Activated CD4-positive, alpha-beta T cell treated with anti-CD3 and anti-CD28 coated beads, Interleukin-2, Interleukin-4, amounts not matched to agents 100 ng/mL and 50 ng/mL, durations not matched to agents 16 hours and 8 hours (primary cell): ENCODE results near the gene MMS22L.

Experiments used
- DNase-seq: peaks from one replicate; pipeline ENCODE4 v3.0.0-alpha.2; 2020; ENCODE audit warnings: low spot score

Gene MMS22L

DNA sequence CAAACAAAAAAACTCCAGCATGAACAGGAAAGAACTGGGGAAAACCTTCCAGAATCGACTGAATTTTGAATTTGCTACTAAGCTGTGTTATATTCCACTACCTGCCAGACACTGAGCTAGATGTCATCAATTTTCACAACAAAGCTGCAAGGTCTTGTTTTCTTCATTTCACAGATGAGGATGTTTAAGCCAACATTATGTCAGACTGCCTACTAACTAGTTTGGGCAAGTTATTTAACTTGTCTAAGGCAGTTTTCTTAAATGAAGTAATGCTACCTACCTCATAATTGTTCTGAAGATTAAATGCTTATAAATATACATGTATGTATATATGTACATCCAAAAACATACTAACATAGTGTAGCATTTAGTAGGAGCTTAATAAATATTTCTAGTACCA lies 144.4 kb downstream of the MMS22L start:
- no peak for DNase-seq

DNA sequence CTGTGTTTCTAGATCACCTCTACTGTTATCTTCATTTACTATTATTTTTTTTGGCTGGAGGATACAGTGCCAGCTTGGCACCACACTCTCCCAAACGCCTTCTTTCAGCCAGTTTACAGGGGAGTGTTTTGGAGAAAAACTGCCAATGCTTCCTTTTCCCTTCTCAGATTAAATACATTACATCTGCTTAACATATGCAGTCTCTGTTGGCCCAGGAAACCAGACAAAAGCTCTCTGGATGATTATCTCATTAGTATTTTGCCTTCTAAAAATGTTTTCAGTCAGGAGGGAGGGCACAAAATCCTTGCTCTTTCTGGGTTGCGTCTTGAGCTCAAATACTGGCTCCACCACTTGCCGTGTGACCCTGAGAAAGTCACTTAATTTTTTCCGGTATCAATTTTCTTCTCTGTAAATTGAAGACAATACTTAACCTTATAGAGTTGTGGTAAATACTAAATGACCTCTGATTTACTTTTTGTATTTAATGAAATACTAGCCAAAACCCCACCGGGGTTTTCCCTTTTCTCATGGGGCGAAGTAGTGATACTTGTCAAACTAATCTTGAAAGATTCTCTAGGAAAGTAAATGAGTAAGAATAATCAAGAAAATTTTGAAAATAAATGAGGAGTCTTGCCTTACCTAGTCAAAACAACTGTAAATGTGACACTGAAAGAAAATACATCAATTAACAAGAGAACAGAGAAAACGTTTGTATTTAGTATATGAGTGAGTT lies 146.2 kb downstream of the MMS22L start:
- no peak for DNase-seq

DNA sequence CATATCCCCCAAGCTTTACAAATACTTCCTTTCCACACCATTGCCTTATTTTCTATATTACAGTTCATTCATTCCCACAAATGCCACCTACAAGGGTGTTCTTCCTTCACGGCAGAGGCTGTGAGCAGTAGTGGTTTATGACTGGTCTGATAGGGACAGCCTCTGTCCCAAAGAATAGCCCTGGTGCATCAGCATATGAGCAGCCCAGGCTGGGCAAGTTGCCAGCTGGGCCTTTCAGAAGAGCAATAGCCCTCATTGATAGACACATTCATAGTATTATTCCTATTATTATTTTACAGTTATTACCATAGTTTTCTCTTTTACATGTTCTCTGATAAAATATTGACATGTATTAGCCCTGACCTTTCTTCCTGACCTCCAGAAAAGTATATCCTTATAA lies 149.9 kb downstream of the MMS22L start:
- no peak for DNase-seq

DNA sequence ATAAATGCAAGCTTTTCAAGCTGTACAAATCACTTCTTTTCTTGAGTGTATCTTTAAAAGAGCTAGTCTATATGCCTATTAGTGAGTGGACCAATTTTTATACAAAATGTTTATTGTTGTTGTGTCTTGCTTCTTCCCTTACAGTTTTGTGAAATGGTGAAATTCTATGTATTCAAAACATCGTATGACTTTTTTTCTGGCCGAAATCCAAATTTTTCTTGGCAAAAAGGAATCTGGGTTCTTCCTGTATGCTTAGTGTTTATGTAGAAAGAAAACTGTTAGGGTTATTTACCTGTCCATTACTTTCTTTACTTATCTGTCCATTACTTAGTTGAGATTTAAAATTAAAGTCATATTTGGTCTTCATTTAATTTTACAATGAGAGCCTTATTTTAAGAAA lies 153.9 kb downstream of the MMS22L start:
- no peak for DNase-seq

DNA sequence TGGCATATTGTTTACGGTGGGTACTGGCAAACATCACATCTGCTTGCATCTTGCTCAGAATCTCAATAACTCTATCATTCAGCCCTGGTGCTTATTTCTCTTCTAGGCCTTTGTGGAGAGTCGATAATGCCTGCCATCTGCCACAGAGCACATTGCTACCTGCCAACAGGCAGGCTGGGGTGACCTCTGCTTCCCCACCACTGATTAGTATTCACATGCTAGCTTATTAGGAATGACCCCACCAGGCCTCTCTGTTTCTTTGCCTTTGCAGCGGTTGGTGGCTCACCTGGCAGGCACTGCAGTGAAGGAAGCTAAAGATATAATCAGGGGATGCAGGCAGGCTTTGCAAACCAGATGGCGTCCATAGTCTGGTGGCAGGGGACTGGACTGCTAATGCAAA lies 154.5 kb downstream of the MMS22L start:
- no peak for DNase-seq

DNA sequence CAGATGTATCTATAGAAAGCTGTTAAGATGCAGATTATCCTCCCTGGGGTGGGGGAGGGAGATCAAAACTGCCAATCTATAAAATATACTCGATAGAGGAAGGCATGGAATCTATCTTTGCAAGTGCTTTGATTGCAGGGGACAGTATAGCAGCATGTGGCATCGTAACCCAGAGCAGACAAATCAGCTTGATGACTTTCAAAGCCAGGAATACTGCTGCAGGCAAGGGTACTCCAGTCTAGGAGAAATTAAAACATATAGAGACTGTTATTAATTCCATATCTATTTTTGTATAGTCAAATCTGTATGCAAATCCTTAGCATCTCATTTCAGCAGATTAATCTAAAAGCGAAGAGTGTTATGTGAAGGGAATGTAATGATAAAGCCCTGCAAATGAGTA lies 159.4 kb downstream of the MMS22L start:
- no peak for DNase-seq

DNA sequence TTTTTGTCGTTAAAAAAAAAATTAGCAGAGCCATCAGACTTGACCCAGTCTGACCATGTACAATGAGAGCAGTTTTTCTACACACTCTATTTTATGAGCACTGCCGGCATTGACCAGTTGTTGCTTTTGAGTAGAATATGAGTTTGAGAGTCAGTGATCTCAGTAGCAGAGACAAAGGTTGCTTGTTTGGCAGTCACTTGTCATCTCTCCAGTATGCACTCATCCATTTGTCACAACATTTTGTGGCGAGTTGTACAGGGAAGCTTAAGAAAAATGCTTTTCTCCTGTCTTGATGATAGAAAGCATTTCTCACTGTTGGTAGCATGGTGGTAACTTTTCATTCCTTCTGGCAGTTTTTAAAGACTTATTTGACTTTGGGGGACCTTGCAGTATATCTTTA lies 159.9 kb downstream of the MMS22L start:
- no peak for DNase-seq

DNA sequence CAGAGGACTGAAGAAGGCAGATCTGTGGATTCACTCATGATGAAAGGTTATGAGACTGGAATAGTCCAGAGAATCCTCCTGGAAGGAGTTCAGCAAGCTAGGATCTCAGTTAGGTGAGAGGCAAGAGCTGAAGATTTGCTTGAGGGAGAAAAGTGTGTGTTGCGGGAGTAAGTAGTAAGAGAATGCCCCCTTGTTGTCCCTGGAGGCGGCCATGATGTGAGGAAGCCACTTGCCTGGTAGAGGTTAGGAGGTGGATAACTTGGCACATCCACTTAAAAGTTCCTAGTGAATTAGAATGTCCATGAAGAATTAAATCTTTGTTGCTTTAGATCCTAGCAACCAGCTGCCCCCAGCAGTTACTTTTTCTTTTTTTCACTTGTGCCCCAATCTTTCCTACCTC lies 162.5 kb downstream of the MMS22L start:
- no peak for DNase-seq

DNA sequence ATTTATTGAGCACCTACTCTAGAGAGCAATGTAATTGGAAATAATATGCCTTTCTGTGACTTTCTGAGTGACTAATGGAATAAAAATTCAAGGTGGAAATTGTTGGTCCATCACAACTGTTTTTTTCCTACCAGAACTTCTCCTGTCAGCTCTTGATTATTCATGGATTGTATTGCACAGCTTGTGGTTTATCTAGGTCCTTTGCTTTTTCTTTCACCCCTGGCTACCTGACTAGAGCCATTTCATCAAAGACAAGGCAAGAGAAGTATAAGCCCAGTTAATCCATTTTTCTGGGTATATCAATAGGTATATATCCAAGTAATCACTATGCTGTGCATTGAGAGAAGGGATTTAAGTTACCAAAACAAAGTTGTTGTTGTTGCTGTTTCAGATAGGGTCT lies 168.4 kb downstream of the MMS22L start:
- no peak for DNase-seq

DNA sequence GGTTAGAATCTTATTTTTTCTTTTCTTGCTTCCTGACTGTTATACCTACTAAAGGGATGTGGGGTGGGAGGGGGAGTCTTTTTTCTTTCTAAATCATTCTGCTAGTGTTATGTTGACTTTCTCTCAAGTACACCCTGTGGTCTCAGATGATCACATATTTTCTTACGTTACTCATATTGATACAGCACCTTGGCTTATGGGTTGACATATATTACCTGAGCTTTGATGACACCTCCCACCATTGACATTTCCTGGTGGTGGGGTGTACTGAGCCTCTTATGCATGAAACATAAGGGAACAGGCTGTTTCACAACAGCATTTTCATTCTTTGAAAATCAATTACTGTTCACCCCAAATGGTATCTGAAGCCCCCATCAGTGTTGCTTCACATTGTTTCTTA lies 169.8 kb downstream of the MMS22L start:
- DNase-seq: peak; percentile 51

DNA sequence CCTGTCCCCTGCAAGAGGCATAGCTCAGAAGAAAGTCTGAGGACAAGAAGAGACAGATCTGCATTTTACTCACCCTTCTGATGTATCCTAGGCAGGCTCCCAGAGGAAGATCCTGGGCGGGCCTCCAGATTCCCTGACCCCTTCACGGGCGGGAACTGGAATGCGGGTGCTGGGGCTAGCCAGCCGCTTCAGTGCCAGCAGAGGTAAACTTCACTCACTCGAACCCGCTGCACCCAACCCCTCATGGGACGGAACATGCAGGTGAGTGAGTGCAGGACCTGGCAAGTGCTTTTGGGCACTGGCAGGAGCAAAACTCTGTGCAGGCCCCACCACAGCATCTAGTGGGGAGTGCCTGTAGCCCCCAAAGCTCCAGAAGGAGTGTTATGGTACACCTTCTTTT lies 171.8 kb downstream of the MMS22L start:
- no peak for DNase-seq

DNA sequence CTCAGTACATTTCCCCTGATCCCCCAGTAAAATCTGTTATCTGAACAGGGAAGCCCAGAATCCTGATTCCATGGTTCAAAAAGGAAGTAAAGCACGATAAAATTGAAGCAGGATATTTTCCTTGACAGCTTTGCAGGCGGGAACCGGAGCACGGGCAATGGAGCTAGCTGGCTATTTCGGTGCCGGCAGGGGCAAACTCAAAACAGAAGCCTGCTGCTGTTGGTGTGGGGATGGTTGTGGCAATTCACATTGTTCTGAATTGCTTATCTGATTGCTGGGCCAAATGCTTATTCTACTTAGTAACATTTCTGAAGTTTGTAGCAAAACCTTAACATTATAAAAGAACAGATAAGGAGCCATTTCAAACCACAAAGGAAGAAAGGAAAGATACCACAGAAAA lies 172.4 kb downstream of the MMS22L start:
- DNase-seq: no peak

DNA sequence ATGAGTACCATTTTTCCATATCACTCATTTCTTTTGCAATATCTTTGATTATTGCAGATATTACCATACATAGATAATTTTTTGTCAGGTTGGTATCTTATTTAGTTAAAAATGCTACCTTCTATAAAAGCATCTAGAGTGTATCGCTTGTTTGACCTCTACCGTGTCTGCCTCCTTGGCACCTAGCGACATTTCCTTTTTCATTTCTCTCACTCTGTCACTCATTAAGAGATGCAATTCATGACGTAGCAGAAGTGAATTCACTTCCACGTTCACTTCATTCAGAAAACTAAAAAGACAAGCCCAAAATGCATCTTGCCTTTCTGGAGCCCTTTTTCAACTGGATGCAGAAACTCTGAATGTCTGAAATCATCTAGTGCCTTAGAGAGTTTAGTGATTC lies 172.9 kb downstream of the MMS22L start:
- DNase-seq: no peak

DNA sequence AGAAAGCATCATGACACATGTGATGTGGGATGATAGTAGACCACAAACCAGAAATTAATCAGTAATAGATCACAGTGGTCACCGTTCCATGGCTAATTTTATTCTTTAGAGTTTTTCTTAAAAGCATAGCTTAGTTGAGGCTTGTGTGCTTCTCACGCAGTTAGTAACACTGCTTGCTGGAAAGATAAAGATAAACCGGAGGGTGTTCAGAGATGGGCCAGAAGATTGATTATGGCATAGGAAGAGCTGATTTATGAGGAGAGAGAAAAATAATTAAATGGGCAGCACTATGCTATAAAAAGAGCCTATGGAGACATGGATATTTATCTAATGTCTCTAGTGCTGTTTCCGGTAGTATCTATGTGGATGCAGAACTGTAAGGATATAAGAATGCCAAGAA lies 173.6 kb downstream of the MMS22L start:
- DNase-seq: no peak

DNA sequence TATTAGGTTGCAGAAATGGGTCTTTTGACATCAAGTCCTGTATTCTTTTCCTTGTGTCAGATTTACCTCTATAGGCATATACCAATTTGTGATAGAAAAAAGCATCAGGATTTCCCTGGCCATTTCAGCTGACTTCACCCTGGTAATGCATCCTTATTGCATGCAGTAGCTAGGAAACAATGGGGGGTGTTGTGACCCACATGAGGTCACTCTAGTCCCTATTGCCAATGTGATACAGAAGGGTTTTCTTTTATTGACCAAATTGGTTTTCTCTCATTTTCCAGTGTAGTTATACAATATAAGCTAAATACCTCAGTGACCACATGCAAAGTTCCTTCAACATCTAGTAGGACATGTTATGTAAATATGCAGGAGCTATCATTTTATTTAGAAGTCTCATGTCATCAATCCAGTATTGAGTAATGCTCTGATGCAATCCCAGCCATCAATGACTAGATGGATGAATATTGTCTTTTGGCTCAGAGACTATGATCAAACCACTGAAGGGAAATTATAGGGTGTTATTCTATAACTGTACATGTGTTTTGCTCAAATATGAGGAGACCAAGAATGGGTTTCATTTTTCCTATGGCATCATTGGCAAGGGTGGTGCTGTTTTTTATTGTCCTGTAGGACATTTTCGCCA lies 180.7 kb downstream of the MMS22L start:
- DNase-seq: no peak

DNA sequence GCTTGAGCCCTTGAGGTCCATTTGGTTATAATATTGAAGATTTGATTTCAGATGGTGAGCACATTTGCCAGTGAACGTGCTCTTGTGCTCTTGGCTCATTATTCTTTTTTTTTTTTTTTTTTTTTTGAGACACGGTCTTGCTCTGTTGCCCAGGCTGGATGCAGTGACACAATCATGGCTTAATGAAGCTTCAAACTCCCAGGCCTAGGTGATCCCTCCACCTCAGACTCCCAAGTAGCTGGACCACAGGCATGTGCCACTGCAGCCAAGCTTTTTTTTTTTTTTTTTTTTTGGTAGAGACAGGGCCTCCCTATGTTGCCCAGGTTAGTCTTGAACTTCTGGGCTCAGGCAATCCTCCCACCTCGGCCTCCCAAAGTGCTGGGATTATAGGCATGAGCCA lies 182.3 kb downstream of the MMS22L start:
- no peak for DNase-seq

DNA sequence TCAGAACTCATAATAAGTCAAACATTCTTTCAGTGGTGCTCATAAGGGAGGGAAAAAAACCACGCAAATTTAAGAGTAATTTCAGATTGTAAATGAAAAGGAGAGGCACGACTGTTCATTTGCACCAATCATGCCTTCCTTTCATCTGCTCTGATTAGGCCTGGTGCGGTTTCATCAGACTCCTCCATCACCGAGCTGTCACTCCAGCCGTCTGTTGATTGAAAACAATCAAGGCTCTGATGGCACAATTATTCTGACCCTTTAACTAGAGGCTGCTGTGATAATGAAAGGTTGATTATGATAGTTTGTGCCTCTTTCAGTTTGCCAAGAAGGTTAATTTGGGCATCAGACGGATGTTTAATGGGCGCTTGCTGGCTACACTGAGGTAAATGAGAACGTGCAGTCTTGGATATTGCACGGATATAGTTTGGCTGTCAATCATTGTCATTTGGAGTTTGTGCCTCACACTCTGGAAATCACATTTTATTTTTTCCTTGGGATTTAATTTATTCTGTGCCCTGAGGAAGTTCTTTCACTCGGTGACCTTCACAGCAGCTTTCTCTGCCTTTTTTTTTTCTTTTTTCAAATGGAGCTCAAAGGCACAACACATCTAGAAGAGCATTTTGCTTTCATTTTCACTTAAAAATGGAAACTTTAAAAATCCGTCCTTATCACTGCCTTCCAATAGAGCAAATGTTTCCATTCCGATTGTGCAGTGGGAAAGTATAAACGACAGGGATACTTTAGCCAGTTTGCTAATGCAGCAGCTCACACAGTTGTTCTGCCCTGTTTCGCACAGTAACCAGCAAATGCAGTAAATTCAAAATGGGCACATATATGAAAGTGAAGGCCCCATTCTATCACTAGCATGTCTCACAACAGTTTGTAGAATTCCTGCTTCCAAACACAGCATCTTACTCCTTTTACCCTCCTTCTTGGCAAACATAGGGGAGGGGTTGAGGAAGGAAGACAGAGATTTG lies 185.7 kb downstream of the MMS22L start:
- DNase-seq: no peak

DNA sequence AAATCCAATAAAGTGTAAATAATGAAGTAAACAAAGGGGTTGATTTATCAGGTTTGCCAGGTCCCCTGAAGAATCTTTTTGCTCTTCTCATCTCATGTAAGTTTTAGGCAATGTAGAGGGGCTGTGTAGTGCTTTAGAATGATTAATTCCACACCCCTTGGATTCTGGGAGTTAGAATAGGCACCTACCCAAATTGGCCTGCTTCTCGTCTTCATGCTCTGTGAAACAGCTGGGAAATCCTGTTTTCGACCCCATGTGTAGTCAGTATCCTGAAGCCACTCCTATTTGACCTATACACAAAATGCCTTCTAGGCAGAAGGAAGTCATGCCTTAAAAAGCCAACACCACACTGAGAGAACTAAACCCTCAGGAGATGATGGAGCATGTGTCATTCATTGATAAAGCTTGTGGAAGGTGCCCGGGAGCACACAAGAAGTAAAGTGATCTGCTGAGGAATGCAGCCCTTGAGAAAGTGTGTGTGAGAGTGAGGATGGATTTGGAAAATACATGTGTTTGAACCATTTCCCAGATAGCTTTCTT lies 187.6 kb downstream of the MMS22L start:
- no peak for DNase-seq

DNA sequence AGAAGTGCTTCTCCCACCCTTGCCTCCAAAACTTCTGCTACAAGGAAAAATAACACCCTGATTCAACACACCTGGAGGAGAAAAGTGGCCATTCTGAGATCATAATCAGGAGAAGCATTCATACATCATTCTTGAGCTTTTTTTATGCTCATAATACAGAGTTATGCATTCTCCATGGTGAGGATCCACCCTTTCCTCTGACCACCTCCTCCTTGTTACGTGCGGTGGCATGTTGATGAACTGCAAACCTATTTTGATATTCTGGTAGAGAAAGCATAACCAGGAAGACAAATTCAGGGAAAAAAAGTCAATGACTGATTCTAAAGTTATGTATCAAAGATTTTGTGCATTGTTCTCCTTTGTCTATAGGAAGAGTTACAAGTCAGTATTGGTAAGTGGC lies 188.6 kb downstream of the MMS22L start:
- no peak for DNase-seq

DNA sequence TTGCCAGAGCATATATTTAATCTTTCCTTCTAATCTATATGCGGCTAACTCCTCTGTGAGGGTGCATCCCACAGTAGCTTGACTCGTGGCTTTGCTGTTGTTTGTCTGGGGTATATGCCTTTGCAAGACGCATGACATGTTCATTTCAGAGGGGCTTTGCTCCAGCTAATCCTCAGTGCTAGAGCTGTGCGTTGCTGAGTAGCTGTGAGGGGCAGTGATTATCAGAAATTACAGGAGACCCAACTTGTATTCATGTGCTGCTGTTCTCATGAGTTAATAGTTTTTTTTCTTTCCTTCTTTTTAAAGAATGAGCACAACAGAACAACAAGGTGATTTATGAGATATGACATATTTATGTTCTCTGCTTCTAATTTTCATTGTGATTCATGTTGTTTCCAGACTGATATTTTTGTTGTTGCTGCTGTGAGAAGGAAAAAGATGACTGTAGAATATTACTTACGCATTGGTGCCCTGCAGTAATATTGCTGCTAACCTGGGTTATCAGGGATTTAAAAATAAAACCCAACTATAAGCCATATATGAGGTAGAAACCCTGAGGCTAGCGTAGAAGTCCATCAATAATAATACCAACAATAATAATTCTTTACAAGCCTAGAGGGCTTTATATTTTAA lies 190.2 kb downstream of the MMS22L start:
- no peak for DNase-seq
